Measurements from ENCODE around the gene PMM1. TPM values are rescaled to one million over a fixed set of nuclear protein-coding genes. Genes with fewer than 3 reads are reported as not detected.
"Not testable (repeated sequence)": the region's sequence is repeated elsewhere in the genome, so short reads cannot be mapped to it uniquely, and the experiment has no call there.

Gene PMM1
- total RNA-seq (2014; rRNA removed; shearing (Covaris generic)), result 10.4 and 12.2 TPM in 2 replicates

- DNase-seq (ENCODE audit: low read depth), result peak; percentile 100
Measured at GRCh38 chr22:41589391-41590241, at the start of gene PMM1. Gene PMM1, minus strand, starts transcription at chr22:41589840. Its CDS starts 35 bp downstream, at chr22:41589805.

- DNase-seq (ENCODE audit: low read depth), result no peak
Measured at GRCh38 chr22:41638748-41639147, 49.1 kb upstream of the PMM1 start.

- DNase-seq (ENCODE audit: low read depth), result no peak
Measured at GRCh38 chr22:41638124-41638523, 48.5 kb upstream of the PMM1 start.

DNA sequence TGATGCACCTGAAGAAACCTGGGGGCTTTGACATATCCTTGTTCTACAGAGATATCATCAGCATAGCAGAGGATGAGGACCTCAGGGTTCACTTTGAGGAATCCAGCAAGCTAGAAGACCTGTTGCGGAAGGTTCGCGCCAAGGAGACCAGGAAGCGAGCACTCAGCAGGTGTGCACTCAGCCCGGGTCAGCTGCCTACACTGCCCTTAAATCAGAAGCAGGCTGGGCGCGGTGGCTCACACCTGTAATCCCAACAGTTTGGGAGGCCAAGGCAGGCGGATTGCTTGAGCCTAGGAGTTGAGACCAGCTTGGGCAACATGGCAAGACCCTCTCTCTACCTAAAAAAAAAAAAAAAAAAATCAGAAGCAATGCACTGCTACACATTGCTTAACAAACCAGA, 48.0 kb upstream of the PMM1 start:
- DNase-seq (ENCODE audit: low read depth), result not testable (repeated sequence)

GRCh38 chr22:41636467-41636866, 46.8 kb upstream of the PMM1 start:
- peak; percentile 32 for DNase-seq (ENCODE audit: low read depth)

DNA sequence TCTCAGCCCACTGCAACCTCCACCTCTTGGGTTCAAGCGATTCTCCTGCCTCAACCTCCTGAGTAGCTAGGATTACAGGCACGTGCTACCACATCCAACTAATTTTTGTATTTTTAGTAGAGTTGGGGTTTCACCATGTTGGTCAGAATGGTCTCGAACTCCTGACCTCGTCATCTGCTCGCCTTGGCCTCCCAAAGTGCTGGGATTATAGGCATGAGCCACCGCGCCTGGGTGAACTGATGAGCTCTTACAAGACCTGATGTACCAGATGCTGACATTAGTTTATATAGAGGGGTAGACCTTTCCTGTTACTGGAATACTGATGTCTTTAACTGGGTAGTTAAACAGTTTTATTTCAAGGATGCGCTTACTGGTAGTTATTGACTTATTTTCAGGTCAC, 45.0 kb upstream of the PMM1 start:
- DNase-seq (ENCODE audit: low read depth), result not testable (repeated sequence)

DNA sequence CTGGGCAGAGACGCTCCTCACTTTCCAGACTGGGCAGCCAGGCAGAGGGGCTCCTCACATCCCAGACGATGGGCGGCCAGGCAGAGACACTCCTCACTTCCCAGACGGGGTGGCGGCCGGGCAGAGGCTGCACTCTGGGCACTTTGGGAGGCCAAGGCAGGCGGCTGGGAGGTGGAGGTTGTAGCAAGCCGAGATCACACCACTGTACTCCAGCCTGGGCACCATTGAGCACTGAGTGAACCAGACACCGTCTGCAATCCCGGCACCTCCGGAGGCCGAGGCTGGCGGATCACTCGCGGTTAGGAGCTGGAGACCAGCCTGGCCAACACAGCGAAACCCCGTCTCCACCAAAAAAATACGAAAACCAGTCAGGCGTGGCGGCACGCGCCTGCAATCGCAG, 42.0 kb upstream of the PMM1 start:
- DNase-seq (ENCODE audit: low read depth), result not testable (repeated sequence)

DNA sequence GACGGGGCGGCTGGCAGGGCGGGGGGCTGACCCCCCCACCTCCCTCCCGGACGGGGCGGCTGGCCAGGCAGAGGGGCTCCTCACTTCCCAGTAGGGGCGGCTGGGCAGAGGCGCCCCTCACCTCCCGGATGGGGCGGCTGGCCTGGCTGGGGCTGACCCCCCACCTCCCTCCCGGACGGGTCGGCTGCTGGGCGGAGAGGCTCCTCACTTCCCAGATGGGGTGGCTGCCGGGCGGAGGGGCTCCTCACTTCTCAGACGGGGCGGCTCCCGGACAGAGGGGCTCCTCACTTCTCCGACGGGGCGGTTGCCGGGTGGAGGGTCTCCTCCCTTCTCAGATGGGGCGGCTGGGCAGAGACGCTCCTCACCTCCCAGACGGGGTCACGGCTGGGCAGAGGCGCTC, 41.5 kb upstream of the PMM1 start:
- not testable (repeated sequence) for DNase-seq (ENCODE audit: low read depth)

DNA sequence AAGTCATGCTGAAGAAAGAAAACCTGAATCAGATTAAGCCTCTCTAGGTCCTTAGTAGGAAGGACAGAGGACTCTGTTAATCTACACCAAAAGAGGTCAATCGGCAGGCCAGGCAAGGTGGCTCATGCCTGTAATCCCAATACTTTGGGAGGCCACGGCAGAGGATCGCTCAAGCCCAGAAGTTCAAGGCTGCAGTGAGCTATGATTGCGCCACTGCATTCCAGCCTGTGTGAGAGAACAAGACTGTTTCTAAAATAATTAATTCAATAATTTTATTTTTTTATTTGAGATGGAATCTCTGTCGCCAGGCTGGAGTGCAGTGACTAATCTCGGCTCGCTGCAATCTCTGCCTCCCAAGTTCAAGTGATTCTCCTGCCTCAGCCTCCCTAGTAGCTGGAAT, 35.9 kb upstream of the PMM1 start:
- no peak for DNase-seq (ENCODE audit: low read depth)

DNA sequence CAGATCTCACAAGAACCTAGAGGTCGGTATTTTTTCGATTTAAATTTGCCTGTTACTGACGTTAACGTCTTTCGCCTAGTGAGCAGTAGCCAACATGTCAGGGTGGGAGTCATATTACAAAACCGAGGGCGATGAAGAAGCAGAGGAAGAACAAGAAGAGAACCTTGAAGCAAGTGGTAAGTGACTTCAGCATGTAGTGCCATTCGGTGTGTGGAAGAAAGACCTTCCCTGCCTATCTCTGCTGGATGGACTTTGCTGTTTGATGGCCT, 32.2 kb upstream of the PMM1 start:
- no peak for DNase-seq (ENCODE audit: low read depth)

GRCh38 chr22:41621099-41621910, 31.7 kb upstream of the PMM1 start, which contains the start of gene XRCC6:
Gene XRCC6, plus strand, starts transcription at chr22:41621295. Its CDS starts 710 bp downstream, at chr22:41622005.
- DNase-seq (ENCODE audit: low read depth), result peak; percentile 100

GRCh38 chr22:41620589-41621098, 31.0 kb upstream of the PMM1 start, which contains the start of gene DESI1:
Gene DESI1, minus strand, starts transcription at chr22:41621043. Its CDS starts 204 bp downstream, at chr22:41620839.
- DNase-seq (ENCODE audit: low read depth), result peak; percentile 51

DNA sequence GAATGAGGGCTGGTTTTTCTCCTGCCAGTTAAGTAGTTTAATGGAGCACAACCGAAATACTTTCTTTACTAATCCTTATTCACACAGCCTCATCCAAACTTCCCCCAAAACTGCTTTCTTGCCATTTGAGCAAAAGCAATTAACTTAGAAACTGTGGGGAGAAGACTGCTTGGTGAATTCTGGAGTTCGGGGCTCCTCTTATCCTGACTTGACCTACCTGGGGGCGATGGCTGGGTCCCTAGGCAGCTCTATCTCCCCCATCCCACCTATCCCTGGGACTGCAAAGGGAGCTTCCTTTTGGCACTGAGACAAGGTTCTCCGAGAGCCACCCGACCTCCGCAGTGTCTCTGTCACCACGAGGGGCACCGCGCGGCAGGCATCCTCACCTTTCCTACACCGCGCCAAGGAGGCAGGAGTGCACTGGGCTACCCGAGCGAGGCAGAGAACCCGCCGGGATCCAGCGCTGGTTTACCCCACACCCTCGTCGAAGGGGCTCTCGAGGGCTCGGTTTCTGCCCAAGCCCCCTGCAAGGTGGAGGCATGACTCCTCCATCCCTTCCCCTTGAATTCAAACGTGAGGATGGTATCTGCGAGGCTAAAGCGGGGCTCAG, 30.4 kb upstream of the PMM1 start:
- DNase-seq (ENCODE audit: low read depth), result peak; percentile 41

DNA sequence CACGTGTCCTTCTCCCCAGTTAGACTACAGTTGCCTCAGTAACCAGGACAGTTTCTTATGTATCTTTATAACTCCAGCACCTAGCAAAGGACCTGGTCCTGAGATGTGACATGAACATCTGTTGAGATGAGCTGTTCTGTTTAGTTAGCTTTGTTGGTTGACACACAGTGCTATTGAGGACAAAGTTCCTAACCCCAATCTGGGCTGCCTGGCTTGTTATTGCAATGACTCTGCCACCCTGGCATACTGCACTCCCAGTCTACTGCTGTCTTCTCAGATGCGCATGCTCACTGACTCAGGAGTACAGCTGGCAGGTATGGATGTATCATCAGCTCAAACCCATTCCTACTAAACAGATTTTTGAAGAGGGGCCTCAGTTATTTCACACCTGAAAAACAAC, 23.8 kb upstream of the PMM1 start:
- no peak for DNase-seq (ENCODE audit: low read depth)

DNA sequence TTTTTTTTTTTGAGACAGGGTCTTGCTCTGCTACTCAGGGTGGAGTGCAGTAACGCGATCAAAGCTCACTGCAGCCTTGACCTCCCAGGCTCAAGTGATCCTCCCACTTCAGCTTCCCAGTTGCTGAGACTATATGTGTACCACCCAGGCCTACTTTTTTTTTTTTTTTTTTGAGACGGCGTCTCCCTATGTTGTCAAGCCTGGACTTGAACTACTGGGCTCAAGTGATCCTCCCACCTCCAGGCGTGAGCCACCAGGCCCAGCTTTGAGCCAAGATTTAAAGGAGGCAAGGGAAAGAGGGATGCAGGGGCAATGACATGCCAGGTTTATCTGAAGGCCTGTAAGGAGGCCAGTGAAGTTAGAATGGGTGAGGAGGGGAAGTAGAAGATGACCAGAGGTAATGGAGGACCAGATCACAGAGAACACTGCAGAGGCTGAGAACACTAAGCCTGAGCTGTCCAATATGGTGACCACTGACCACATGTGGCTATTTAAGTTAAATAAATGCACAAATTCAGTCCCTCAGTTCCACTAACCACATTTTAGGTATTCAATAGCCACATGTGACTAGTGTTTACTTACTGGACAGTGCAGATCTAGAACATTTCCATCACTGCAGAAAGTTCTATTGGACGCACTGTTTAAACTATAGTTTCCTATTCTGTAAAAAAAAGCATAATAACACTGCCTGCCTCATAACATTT, 23.1 kb upstream of the PMM1 start:
- no peak for DNase-seq (ENCODE audit: low read depth)

DNA sequence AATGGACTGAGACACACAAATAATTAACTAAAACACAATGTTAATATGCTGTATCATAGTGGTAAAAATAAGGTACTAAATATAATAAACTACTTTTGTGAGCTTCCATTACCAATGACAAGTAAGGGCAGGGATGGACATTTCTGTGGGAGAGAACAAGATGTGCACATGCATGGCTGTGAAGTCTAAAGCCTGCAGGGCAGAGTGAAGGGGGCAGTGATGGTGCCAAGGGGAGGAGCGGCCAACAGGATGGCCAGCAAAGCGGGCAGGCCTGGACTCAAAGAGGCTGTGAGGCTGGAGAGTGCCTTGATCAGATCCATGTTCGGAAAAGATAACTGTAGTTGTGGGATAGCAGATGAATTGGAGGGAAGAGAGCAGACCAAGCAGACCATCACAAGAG, 18.7 kb upstream of the PMM1 start:
- no peak for DNase-seq (ENCODE audit: low read depth)

GRCh38 chr22:41603873-41604332, 14.3 kb upstream of the PMM1 start:
- DNase-seq (ENCODE audit: low read depth), result peak; percentile 30

GRCh38 chr22:41600976-41601375, 11.3 kb upstream of the PMM1 start:
- no peak for DNase-seq (ENCODE audit: low read depth)

DNA sequence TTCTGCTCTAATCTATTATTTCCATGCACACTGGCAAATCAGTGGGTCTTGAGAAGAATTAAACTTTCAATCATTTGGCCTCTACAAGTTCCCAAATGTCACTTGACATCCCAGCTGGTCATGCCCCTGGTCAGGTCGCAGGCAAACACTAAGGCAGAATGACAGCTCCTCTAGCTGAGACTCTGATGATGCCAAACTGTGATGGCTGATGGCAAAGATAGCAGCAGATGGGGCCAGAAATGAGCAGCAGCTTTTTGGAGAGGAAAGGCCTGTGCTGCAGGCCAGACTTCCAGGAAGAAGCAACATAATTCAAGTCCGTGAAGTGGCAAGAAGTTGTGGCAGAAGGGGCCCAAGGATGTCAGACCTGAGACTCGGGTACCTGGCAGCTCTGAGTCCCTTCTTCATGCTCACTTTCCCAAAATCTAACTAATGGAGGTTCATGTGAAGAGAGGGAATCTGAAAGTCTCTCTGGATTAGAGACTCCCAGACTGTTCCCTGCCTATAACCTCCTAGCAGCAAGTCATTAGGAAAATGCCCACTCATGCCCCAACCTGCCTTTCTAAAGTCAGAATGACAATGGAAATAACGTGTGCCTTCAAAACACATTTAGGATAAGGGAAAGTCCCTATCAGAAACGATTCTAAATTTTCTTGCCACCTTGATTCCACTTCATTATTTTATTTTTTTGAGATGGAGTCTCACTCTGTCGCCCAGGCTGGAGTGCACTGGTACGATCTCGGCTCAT, 9.4 kb upstream of the PMM1 start:
- DNase-seq (ENCODE audit: low read depth), result no peak

GRCh38 chr22:41598081-41598480, 8.4 kb upstream of the PMM1 start:
- DNase-seq (ENCODE audit: low read depth), result peak; percentile 60

DNA sequence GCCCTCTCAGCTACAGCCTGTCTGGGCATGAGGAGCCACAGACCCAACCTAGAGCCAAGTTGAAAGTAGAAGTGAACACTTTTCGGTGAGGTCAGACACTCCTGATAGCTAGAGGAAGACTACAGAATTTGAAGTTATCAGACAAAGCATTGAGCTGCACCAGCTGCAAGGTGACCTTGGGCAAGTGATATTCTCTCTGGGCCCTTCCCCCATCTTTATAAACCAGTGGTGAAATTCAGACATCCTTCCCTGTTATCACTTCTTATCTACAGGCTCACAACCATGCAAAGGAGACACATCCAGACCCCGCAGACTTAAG, 8.0 kb upstream of the PMM1 start:
- DNase-seq (ENCODE audit: low read depth), result no peak
